Breast epithelium (tissue), 3 donors: ENCODE data around the gene BEAN1.

Experiments
- CTCF ChIP-seq, 3 donors: fragments of 450-650 bp; IDR thresholded peaks; one replicate each; pipeline ENCODE4 v1.5.1; 2016 to 2017; ENCODE audit warnings: antibody characterized with exemption in 3 of 3, mild to moderate bottlenecking in 3 of 3, moderate library complexity in 3 of 3
- POLR2A ChIP-seq: fragments of 450-650 bp; IDR thresholded peaks from one replicate; pipeline ENCODE4 v1.6.1; 2016; ENCODE audit warnings: antibody characterized with exemption, mild to moderate bottlenecking, moderate library complexity

DNA sequence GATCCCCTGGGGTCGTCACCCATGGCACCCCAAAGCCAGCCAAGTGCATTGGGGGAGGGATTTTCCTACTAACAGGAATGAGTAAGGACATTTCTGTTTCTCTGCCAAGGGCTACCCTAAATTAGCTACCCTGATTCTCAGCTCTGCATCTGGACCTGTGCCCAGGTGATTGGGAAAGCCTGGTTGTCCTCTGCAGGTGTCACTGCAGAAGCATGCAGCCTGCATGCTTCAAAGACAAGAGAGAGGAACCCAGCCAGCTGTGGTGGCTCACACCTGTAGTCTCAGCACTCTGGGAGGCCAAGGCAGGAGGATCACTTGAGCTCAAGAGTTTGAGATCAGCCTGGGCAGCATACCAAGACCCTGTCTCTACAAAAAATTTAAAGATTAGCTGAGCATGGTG, 19.6 kb downstream of the BEAN1 start:
- TF ChIP-seq POLR2A (no peak), CTCF (IDR thresholded peaks at IDR 0.05) (no peak)
